DOHH2 (cell line): ENCODE results near the gene SLC6A19.

ENCODE experiments used
- H3F3A ChIP-seq: fragments of 200-600 bp; sonication (generic), shearing (Covaris generic); 2 replicates; pipeline ENCODE4 v1.6.0; 2016; ENCODE audit warnings: antibody characterized with exemption, mild to moderate bottlenecking; ENCODE audit not compliant: control insufficient read depth, insufficient read depth
- H3K27ac ChIP-seq: fragments of 200-600 bp; sonication (generic); 2 replicates; pipeline ENCODE4 v1.5.1; 2014; ENCODE audit warnings: low read depth, mild to moderate bottlenecking, low read length, moderate library complexity
- H3K27me3 ChIP-seq: fragments of 200-600 bp; sonication (generic); 2 replicates; pipeline ENCODE4 v1.6.1; 2014; ENCODE audit warnings: mild to moderate bottlenecking, low read length, mixed read lengths; ENCODE audit not compliant: control insufficient read depth
- H3K36me3 ChIP-seq: fragments of 200-600 bp; sonication (generic); 2 replicates; pipeline ENCODE4 v1.6.1; 2014; ENCODE audit warnings: mild to moderate bottlenecking, low read length, moderate library complexity, mixed read lengths; ENCODE audit not compliant: control insufficient read depth
- H3K4me1 ChIP-seq: fragments of 200-600 bp; sonication (generic); 2 replicates; pipeline ENCODE4 v1.6.1; 2014; ENCODE audit warnings: mild to moderate bottlenecking, low read length, mixed read lengths; ENCODE audit not compliant: control insufficient read depth
- H3K4me2 ChIP-seq: fragments of 200-600 bp; sonication (generic); 2 replicates; pipeline ENCODE4 v1.6.0; 2014; ENCODE audit warnings: mild to moderate bottlenecking, low read length, moderate library complexity
- H3K4me3 ChIP-seq: fragments of 200-600 bp; sonication (generic); 2 replicates; pipeline ENCODE4 v1.5.1; 2014; ENCODE audit warnings: mild to moderate bottlenecking, low read length, mixed read lengths
- H3K79me2 ChIP-seq: fragments of 200-600 bp; sonication (generic); 2 replicates; pipeline ENCODE4 v1.6.1; 2014; ENCODE audit warnings: mild to moderate bottlenecking, low read length, mixed read lengths; ENCODE audit not compliant: control insufficient read depth
- H3K9me2 ChIP-seq: fragments of 200-600 bp; sonication (generic); replicated peaks from 2 replicates; pipeline ENCODE4 v1.6.1; 2014; ENCODE audit warnings: mild to moderate bottlenecking, low read length, mixed read lengths; ENCODE audit not compliant: control insufficient read depth
- H3K9me3 ChIP-seq: fragments of 200-600 bp; sonication (generic); 2 replicates; pipeline ENCODE4 v1.6.1; 2014; ENCODE audit warnings: antibody characterized with exemption, low read length, mixed read lengths; ENCODE audit not compliant: control insufficient read depth, insufficient read depth
- H4K20me1 ChIP-seq: fragments of 200-600 bp; sonication (generic); 2 replicates; pipeline ENCODE4 v1.6.0; 2014; ENCODE audit warnings: low read depth, mild to moderate bottlenecking, antibody characterized with exemption, low read length, moderate library complexity; ENCODE audit not compliant: control insufficient read depth, insufficient read depth
- CTCF ChIP-seq: fragments of 200-600 bp; sonication (generic); IDR thresholded peaks from one replicate; pipeline ENCODE4 v1.5.1; 2014; ENCODE audit warnings: antibody characterized with exemption, mild to moderate bottlenecking, low read depth, low read length; ENCODE audit not compliant: poor library complexity, severe bottlenecking
- EZH2phosphoT487 ChIP-seq: fragments of 200-600 bp; sonication (generic); IDR thresholded peaks from 2 replicates; pipeline ENCODE4 v1.6.1; 2017; ENCODE audit warnings: borderline replicate concordance, mild to moderate bottlenecking, antibody characterized with exemption, low read length, moderate library complexity, mixed read lengths

Gene SLC6A19

GRCh38 chr5:1242733-1243486, 41.5 kb downstream of the SLC6A19 start:
- Histone ChIP-seq H3K4me2 (no peak overlapping the region), H3K4me1 (no peaks in the 10 kb centered on the region), H3K9me2 (no peaks in the 10 kb centered on the region), H3K4me3 (no peak overlapping the region), H3F3A (no peaks in the 10 kb centered on the region), H3K36me3 (no peaks in the 10 kb centered on the region), H3K9me3 (no peaks in the 10 kb centered on the region), H4K20me1 (no peaks in the 10 kb centered on the region), H3K27me3 (no peaks in the 10 kb centered on the region), H3K27ac (no peak overlapping the region), H3K79me2 (no peaks in the 10 kb centered on the region)
- no peak for TF ChIP-seq EZH2phosphoT487

GRCh38 chr5:1243487-1244130, 42.2 kb downstream of the SLC6A19 start:
- Histone ChIP-seq H4K20me1 (0 out of 2 replicates have a peak, but pooled peaks cover 3% of the 10 kb centered on the region), H3K9me3 (no peaks in the 10 kb centered on the region), H3K27me3 (no peaks in the 10 kb centered on the region), H3K4me2 (no peak overlapping the region), H3K36me3 (no peaks in the 10 kb centered on the region), H3K79me2 (no peaks in the 10 kb centered on the region), H3F3A (no peaks in the 10 kb centered on the region), H3K4me3 (no peak overlapping the region), H3K9me2 (no peaks in the 10 kb centered on the region), H3K27ac (no peak overlapping the region), H3K4me1 (no peaks in the 10 kb centered on the region)
- TF ChIP-seq EZH2phosphoT487, result no peak
- no peak for TF ChIP-seq CTCF

- H3K9me3 ChIP-seq, result no peaks in the 10 kb centered on the region
- H4K20me1 ChIP-seq, result 0 out of 2 replicates have a peak, but pooled peaks cover 3% of the 10 kb centered on the region
- no peaks in the 10 kb centered on the region for H3K36me3 ChIP-seq
- no peaks in the 10 kb centered on the region for H3F3A ChIP-seq
- no peaks in the 10 kb centered on the region for H3K79me2 ChIP-seq
- no peak overlapping the region for H3K4me3 ChIP-seq
- H3K27ac ChIP-seq, result no peak overlapping the region
- no peaks in the 10 kb centered on the region for H3K9me2 ChIP-seq
- no peaks in the 10 kb centered on the region for H3K27me3 ChIP-seq
- TF ChIP-seq EZH2phosphoT487 (no peak), CTCF (no peak)
- H3K4me1 ChIP-seq, result no peaks in the 10 kb centered on the region
- no peak overlapping the region for H3K4me2 ChIP-seq
These were observed 42.9 kb downstream of the SLC6A19 start for GRCh38 chr5:1244255-1244654.

- Histone ChIP-seq H3F3A (no peaks in the 10 kb centered on the region), H3K27ac (no peak overlapping the region), H3K4me1 (no peaks in the 10 kb centered on the region), H3K36me3 (no peaks in the 10 kb centered on the region), H3K9me3 (no peaks in the 10 kb centered on the region), H4K20me1 (0 out of 2 replicates have a peak, but pooled peaks cover 3% of the 10 kb centered on the region), H3K9me2 (no peaks in the 10 kb centered on the region), H3K27me3 (no peaks in the 10 kb centered on the region), H3K4me3 (no peak overlapping the region), H3K79me2 (no peaks in the 10 kb centered on the region), H3K4me2 (no peak overlapping the region)
- TF ChIP-seq EZH2phosphoT487 (no peak), CTCF (no peak)
These were observed 43.6 kb downstream of the SLC6A19 start for GRCh38 chr5:1244976-1245375.
